Epithelial cell of prostate (primary cell): ENCODE measurements around the gene EFCAB13.

Source experiments
- DNase-seq: peaks from one replicate; pipeline ENCODE4 v3.0.0-alpha.2; 2011; ENCODE audit warnings: low read depth, low spot score
- H3K27ac ChIP-seq: fragments of 450-650 bp; 2 replicates; pipeline ENCODE4 v1.5.1; 2017; ENCODE audit warnings: mild to moderate bottlenecking

EFCAB13 gene

GRCh38 chr17:47323382-47324223 lies at the start of gene EFCAB13:
Gene EFCAB13, plus strand, starts transcription at chr17:47323955. Its CDS starts 4,399 bp downstream, at chr17:47328354.
- no peak for DNase-seq
- H3K27ac ChIP-seq = peak within 1 kb of the TSS; percentile 58

GRCh38 chr17:47274319-47275069 lies 49.3 kb upstream of the EFCAB13 start:
- no peak overlapping the region for H3K27ac ChIP-seq
- DNase-seq = no peak

- DNase-seq = no peak
- no peak overlapping the region for H3K27ac ChIP-seq
Observed at GRCh38 chr17:47275245-47275984, 48.3 kb upstream of the EFCAB13 start.

- H3K27ac ChIP-seq = no peak overlapping the region
Observed at GRCh38 chr17:47276444-47276843, 47.3 kb upstream of the EFCAB13 start.

GRCh38 chr17:47276868-47277267 lies 46.9 kb upstream of the EFCAB13 start:
- no peak for DNase-seq
- H3K27ac ChIP-seq = no peak overlapping the region

More at GRCh38 chr17:47276444-47276843, 47.3 kb upstream of the EFCAB13 start:
- no peak for DNase-seq

- DNase-seq = no peak
- H3K27ac ChIP-seq = no peak overlapping the region
Observed at GRCh38 chr17:47277921-47278320, 45.8 kb upstream of the EFCAB13 start.

GRCh38 chr17:47278561-47278960 lies 45.2 kb upstream of the EFCAB13 start:
- DNase-seq = no peak
- H3K27ac ChIP-seq = peak overlapping the region; percentile 13

- peak overlapping the region; percentile 13 for H3K27ac ChIP-seq
- DNase-seq = no peak
Observed at GRCh38 chr17:47279062-47279801, 44.5 kb upstream of the EFCAB13 start.

GRCh38 chr17:47280072-47280811 lies 43.5 kb upstream of the EFCAB13 start:
- no peak overlapping the region for H3K27ac ChIP-seq
- DNase-seq = no peak

GRCh38 chr17:47281216-47281615 lies 42.5 kb upstream of the EFCAB13 start:
- DNase-seq = no peak
- no peak overlapping the region for H3K27ac ChIP-seq

- no peak overlapping the region for H3K27ac ChIP-seq
- DNase-seq = no peak
Observed at GRCh38 chr17:47285003-47285402, 38.8 kb upstream of the EFCAB13 start.

- DNase-seq = no peak
- no peak overlapping the region for H3K27ac ChIP-seq
Observed at GRCh38 chr17:47286198-47286914, 37.4 kb upstream of the EFCAB13 start.

- DNase-seq = no peak
Observed at GRCh38 chr17:47287068-47287467, 36.7 kb upstream of the EFCAB13 start.

GRCh38 chr17:47287639-47288038 lies 36.1 kb upstream of the EFCAB13 start:
- DNase-seq = no peak
- H3K27ac ChIP-seq = no peak overlapping the region

More at GRCh38 chr17:47287068-47287467, 36.7 kb upstream of the EFCAB13 start:
- H3K27ac ChIP-seq = no peak overlapping the region

- no peak overlapping the region for H3K27ac ChIP-seq
- DNase-seq = no peak
Observed at GRCh38 chr17:47288531-47289116, 35.1 kb upstream of the EFCAB13 start.

- H3K27ac ChIP-seq = no peak overlapping the region
- DNase-seq = no peak
Observed at GRCh38 chr17:47289302-47289701, 34.5 kb upstream of the EFCAB13 start.

- DNase-seq = no peak
- no peak overlapping the region for H3K27ac ChIP-seq
Observed at GRCh38 chr17:47290870-47291241, 32.9 kb upstream of the EFCAB13 start.

- no peak for DNase-seq
- no peak overlapping the region for H3K27ac ChIP-seq
Observed at GRCh38 chr17:47291242-47291873, 32.4 kb upstream of the EFCAB13 start.
